Nephron progenitor cell (in vitro differentiated cells): ENCODE results near the gene INPP4B.

ENCODE experiments used
- DNase-seq: peaks from one replicate; pipeline ENCODE4 v3.0.0; 2021
- H3K27ac Mint-ChIP-seq: 2 replicates; pipeline ENCODE4 v1.8.0; 2021; ENCODE audit warnings: mild to moderate bottlenecking, moderate library complexity, mixed read lengths
- H3K27me3 Mint-ChIP-seq: 2 replicates; pipeline ENCODE4 v1.8.0; 2021; ENCODE audit warnings: mild to moderate bottlenecking, low read depth, mixed read lengths; ENCODE audit not compliant: poor library complexity
- H3K36me3 Mint-ChIP-seq: 2 replicates; pipeline ENCODE4 v1.8.0; 2021; ENCODE audit warnings: low read depth, mixed read lengths
- H3K4me1 Mint-ChIP-seq: 2 replicates; pipeline ENCODE4 v1.8.0; 2021; ENCODE audit warnings: mixed read lengths
- H3K4me3 Mint-ChIP-seq: 2 replicates; pipeline ENCODE4 v1.8.0; 2021; ENCODE audit warnings: mild to moderate bottlenecking, moderate library complexity, mixed read lengths
- H3K9me3 Mint-ChIP-seq: 2 replicates; pipeline ENCODE4 v1.8.0; 2021; ENCODE audit warnings: mild to moderate bottlenecking, moderate library complexity, mixed read lengths
- TF ChIP-seq, protein P1 (sequence below): fragments of 200-600 bp; sonication (generic); IDR thresholded peaks from 2 replicates; pipeline ENCODE4 v1.5.0; 2021; ENCODE audit warnings: antibody characterized with exemption

The INPP4B gene

DNA sequence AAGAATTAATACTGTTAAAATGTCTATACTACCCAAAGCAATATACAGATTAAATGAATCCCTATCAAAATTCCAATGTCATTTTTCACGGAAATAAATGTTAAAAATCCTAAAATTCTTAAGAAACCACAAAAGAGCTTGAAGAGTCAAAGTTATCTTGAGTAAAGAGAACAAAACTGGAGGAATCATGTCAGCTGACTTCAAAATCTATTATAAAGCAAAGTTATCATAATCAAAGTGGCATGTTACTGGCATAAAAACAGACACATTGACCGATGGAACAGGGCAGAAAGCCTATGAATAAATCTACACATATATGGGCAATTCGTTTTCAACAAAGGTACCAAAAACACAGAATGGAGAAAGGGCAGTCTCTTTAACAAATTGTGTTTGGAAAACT lies 579.0 kb downstream of the INPP4B start:
- H3K27ac Mint-ChIP-seq: no peak overlapping the region

DNA sequence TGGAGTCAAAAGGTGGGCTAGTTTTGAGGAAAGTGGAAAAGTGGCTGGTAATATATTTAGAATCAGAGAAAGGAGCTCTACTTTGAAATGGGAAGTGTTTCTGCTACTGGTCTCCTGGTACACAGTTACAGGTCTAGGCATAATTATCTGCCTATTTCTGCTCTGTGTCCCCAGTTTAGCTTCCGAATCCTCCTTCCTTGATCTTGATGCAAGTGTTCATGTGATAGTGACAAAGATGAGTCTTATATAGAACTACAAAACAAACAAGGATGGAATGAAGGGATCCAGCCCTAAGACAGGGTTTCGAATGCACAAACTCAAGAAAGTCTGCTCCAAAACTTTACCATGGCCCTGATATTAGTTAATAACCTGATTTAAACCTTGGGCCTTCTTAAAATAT lies 580.2 kb downstream of the INPP4B start:
- no peaks in the 10 kb centered on the region for H3K9me3 Mint-ChIP-seq
- no peaks in the 10 kb centered on the region for H3K27me3 Mint-ChIP-seq
- no peak overlapping the region for H3K27ac Mint-ChIP-seq
- no peak overlapping the region for H3K4me3 Mint-ChIP-seq
- DNase-seq: no peak
- TF ChIP-seq, protein P1, sequence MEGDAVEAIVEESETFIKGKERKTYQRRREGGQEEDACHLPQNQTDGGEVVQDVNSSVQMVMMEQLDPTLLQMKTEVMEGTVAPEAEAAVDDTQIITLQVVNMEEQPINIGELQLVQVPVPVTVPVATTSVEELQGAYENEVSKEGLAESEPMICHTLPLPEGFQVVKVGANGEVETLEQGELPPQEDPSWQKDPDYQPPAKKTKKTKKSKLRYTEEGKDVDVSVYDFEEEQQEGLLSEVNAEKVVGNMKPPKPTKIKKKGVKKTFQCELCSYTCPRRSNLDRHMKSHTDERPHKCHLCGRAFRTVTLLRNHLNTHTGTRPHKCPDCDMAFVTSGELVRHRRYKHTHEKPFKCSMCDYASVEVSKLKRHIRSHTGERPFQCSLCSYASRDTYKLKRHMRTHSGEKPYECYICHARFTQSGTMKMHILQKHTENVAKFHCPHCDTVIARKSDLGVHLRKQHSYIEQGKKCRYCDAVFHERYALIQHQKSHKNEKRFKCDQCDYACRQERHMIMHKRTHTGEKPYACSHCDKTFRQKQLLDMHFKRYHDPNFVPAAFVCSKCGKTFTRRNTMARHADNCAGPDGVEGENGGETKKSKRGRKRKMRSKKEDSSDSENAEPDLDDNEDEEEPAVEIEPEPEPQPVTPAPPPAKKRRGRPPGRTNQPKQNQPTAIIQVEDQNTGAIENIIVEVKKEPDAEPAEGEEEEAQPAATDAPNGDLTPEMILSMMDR: no peak
- no peaks in the 10 kb centered on the region for H3K36me3 Mint-ChIP-seq
- H3K4me1 Mint-ChIP-seq: no peaks in the 10 kb centered on the region

More for the DNA sequence above, 579.0 kb downstream of the INPP4B start:
- no peak overlapping the region for H3K4me3 Mint-ChIP-seq
- no peaks in the 10 kb centered on the region for H3K4me1 Mint-ChIP-seq
- no peaks in the 10 kb centered on the region for H3K9me3 Mint-ChIP-seq
- no peaks in the 10 kb centered on the region for H3K27me3 Mint-ChIP-seq
- TF ChIP-seq, protein P1: no peak
- DNase-seq: no peak
- H3K36me3 Mint-ChIP-seq: no peaks in the 10 kb centered on the region

DNA sequence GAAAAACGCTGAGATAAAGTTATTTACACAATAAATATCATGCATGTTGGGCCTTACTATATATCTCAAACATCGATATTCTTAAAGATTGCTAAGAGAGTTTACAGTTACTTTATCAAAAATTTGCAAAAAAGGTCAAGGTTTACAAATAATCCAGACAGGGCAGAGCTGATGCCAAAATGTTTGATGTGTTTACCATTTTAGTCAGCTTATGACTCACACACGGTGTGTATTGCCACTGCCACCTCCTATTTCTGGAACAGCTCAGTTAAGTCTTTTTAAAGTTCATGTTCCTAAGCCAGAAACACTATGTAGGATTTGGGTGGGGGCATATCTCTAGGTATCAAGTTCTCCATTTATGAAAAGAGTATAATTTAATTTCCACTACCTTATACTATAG lies 580.6 kb downstream of the INPP4B start:
- H3K4me1 Mint-ChIP-seq: no peaks in the 10 kb centered on the region
- H3K27ac Mint-ChIP-seq: no peak overlapping the region
- no peaks in the 10 kb centered on the region for H3K36me3 Mint-ChIP-seq
- DNase-seq: no peak
- TF ChIP-seq, protein P1: no peak
- no peaks in the 10 kb centered on the region for H3K27me3 Mint-ChIP-seq
- no peak overlapping the region for H3K4me3 Mint-ChIP-seq
- H3K9me3 Mint-ChIP-seq: no peaks in the 10 kb centered on the region

DNA sequence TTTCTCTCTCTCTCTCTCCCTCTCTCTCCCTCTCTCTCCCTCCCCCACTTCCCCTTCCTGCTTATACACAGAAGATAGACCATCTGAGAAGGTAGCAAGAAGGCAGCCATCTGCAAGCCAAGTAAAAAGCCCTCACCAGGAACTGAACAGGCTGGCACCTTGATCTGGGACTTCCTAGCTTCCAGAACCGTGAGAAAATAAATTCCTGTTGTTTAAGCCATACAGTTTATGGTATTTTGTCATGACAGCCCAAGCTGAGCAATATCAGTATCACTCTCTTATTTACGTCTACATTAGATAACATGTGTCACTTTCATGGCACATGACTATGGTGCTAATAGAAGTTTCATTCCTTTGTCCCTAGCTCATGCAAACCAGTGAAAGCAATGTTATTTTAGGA lies 581.1 kb downstream of the INPP4B start:
- Mint-ChIP-seq H3K27ac (no peak overlapping the region), H3K36me3 (peaks cover 4% of the 10 kb centered on the region), H3K9me3 (no peaks in the 10 kb centered on the region), H3K27me3 (no peaks in the 10 kb centered on the region), H3K4me3 (no peak overlapping the region), H3K4me1 (no peaks in the 10 kb centered on the region)
- TF ChIP-seq, protein P1: no peak
- DNase-seq: no peak

DNA sequence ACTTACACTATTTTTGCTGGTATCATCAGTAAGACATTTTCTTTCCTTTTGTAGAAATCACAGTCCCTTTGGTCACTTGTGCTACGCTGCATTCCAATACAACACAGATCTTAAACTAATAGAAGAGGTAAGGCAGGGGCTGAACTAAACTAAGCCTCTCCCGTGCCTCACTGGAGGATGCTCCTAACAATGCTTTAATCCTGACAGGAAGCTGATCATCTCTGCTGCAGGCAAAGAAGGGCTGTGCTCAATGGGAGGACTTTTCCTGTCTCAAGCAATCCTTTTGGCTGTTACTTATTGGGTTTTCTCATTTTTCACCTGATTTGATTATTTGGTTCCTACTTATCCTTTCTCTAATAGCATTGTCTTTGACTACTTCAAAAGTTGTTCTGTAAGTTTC lies 583.1 kb downstream of the INPP4B start:
- TF ChIP-seq, protein P1: no peak
- Mint-ChIP-seq H3K4me3 (no peak overlapping the region), H3K9me3 (peaks cover 9% of the 10 kb centered on the region), H3K4me1 (no peaks in the 10 kb centered on the region), H3K27me3 (no peaks in the 10 kb centered on the region), H3K36me3 (peaks cover 10% of the 10 kb centered on the region), H3K27ac (no peak overlapping the region)
- no peak for DNase-seq

DNA sequence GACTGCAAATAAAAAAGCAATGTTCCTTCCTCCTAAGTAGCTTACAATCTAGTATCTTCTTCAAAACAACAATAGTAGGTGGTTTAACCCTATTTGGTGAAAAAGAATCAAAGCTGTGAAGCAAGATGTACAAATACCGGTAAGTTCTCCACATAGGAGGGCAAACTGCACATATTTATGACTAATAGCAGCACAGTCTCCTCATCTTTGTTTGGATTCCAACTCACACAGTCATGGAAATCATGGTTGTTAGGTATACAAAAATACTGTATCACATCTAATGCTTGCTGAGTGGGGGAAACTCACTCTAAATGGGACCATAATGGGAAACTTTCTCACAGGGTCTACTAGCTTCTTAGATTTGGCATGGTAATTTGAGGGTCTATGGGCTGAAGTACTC lies 597.2 kb downstream of the INPP4B start:
- H3K4me3 Mint-ChIP-seq: no peak overlapping the region
- H3K36me3 Mint-ChIP-seq: peaks cover 9% of the 10 kb centered on the region
- TF ChIP-seq, protein P1: no peak
- H3K4me1 Mint-ChIP-seq: no peaks in the 10 kb centered on the region
- H3K9me3 Mint-ChIP-seq: peaks cover 26% of the 10 kb centered on the region
- H3K27me3 Mint-ChIP-seq: peaks cover 2% of the 10 kb centered on the region
- no peak for DNase-seq
- H3K27ac Mint-ChIP-seq: no peak overlapping the region
